RWPE2 (cell line): ENCODE data around the gene SLC1A2.

ENCODE experiments used
- ATAC-seq: fragments of 200-7000 bp; cut with Tn5 transposase; 3 replicates; pipeline ENCODE4 v1.9.1; 2021; ENCODE audit warnings: low read depth
- DNase-seq: peaks from one replicate; pipeline ENCODE4 v3.0.0-alpha.2; 2020; ENCODE audit warnings: low spot score
- H3K27ac ChIP-seq: fragments of 450-650 bp; 2 replicates; pipeline ENCODE4 v1.5.1; 2017; ENCODE audit warnings: mild to moderate bottlenecking; ENCODE audit not compliant: poor library complexity, severe bottlenecking
- H3K27me3 ChIP-seq: fragments of 250-450 bp; sonication (Bioruptor Pico); 2 replicates; pipeline ENCODE4 v1.5.1; 2021; ENCODE audit warnings: mild to moderate bottlenecking, moderate library complexity; ENCODE audit not compliant: insufficient read depth, poor library complexity, severe bottlenecking
- H3K36me3 ChIP-seq: fragments of 250-450 bp; sonication (Bioruptor Pico); 2 replicates; pipeline ENCODE4 v1.5.1; 2020; ENCODE audit warnings: low read depth, mild to moderate bottlenecking, moderate library complexity
- H3K4me1 ChIP-seq: fragments of 250-450 bp; sonication (Bioruptor Pico); 2 replicates; pipeline ENCODE4 v1.5.1; 2021; ENCODE audit warnings: mild to moderate bottlenecking, moderate library complexity; ENCODE audit not compliant: insufficient read depth, poor library complexity, severe bottlenecking
- H3K4me3 ChIP-seq: fragments of 250-450 bp; sonication (Bioruptor Pico); 2 replicates; pipeline ENCODE4 v1.5.1; 2021; ENCODE audit warnings: mild to moderate bottlenecking, moderate library complexity; ENCODE audit not compliant: severe bottlenecking
- H3K9me3 ChIP-seq: fragments of 250-450 bp; sonication (Bioruptor Pico); 2 replicates; pipeline ENCODE4 v1.5.1; 2021; ENCODE audit warnings: mild to moderate bottlenecking, moderate library complexity; ENCODE audit not compliant: severe bottlenecking
- CTCF ChIP-seq: fragments of 450-650 bp; IDR thresholded peaks from one replicate; pipeline ENCODE4 v1.5.1; 2017; ENCODE audit warnings: mild to moderate bottlenecking, moderate library complexity; ENCODE audit not compliant: poor library complexity, severe bottlenecking

The SLC1A2 gene

GRCh38 chr11:35334385-35335090, 84.8 kb downstream of the SLC1A2 start:
- no peaks in the 10 kb centered on the region for H3K27me3 ChIP-seq
- H3K4me1 ChIP-seq: peaks cover 19% of the 10 kb centered on the region
- H3K27ac ChIP-seq: no peak overlapping the region
- no peak overlapping the region for H3K4me3 ChIP-seq
- H3K36me3 ChIP-seq: no peaks in the 10 kb centered on the region
- ATAC-seq (no peak), DNase-seq (no peak)
- H3K9me3 ChIP-seq: peaks cover 2% of the 10 kb centered on the region
- TF ChIP-seq CTCF: no peak

- H3K9me3 ChIP-seq: peaks cover 2% of the 10 kb centered on the region
- H3K4me1 ChIP-seq: peaks cover 10% of the 10 kb centered on the region
- no peak overlapping the region for H3K27ac ChIP-seq
- H3K27me3 ChIP-seq: no peaks in the 10 kb centered on the region
- no peaks in the 10 kb centered on the region for H3K36me3 ChIP-seq
- DNase-seq: no peak
- TF ChIP-seq CTCF: no peak
- H3K4me3 ChIP-seq: no peak overlapping the region
- no peak for ATAC-seq
Measured at GRCh38 chr11:35332524-35332923, 86.8 kb downstream of the SLC1A2 start.

- H3K9me3 ChIP-seq: peaks cover 2% of the 10 kb centered on the region
- DNase-seq (no peak), ATAC-seq (no peak)
- no peaks in the 10 kb centered on the region for H3K36me3 ChIP-seq
- no peaks in the 10 kb centered on the region for H3K27me3 ChIP-seq
- no peak overlapping the region for H3K27ac ChIP-seq
- TF ChIP-seq CTCF: no peak
- H3K4me1 ChIP-seq: no peaks in the 10 kb centered on the region
- no peak overlapping the region for H3K4me3 ChIP-seq
Measured at GRCh38 chr11:35330931-35331330, 88.4 kb downstream of the SLC1A2 start.

- no peak for DNase-seq
- H3K27ac ChIP-seq: no peak overlapping the region
Measured at GRCh38 chr11:35330156-35330889, 89.0 kb downstream of the SLC1A2 start.

More at GRCh38 chr11:35330156-35330889, 89.0 kb downstream of the SLC1A2 start:
- no peak overlapping the region for H3K4me3 ChIP-seq
- no peaks in the 10 kb centered on the region for H3K27me3 ChIP-seq
- no peaks in the 10 kb centered on the region for H3K4me1 ChIP-seq
- H3K9me3 ChIP-seq: no peaks in the 10 kb centered on the region
- ATAC-seq: no peak
- H3K36me3 ChIP-seq: no peaks in the 10 kb centered on the region
- TF ChIP-seq CTCF: no peak
